Sigmoid colon (tissue), 7 donors: ENCODE results near the gene ERCC6L2. TPM values are rescaled to one million over a fixed set of nuclear protein-coding genes. Genes with fewer than 3 reads are reported as not detected.

Source experiments
- DNase-seq: peaks from one replicate; pipeline ENCODE4 v3.0.0-alpha.2; 2019
- H3K27ac ChIP-seq, 4 donors: fragments of 200-600 bp; sonication (generic); one replicate each; pipeline ENCODE4 v1.5.1; 2016 to 2019; ENCODE audit warnings: mild to moderate bottlenecking in 1 of 4
- H3K27me3 ChIP-seq, 3 donors: fragments of 200-600 bp; sonication (generic); one replicate each; pipeline ENCODE4 v1.5.1; 2019; ENCODE audit warnings: mild to moderate bottlenecking in 1 of 3
- H3K36me3 ChIP-seq, 4 donors: fragments of 200-600 bp; sonication (generic); one replicate each; pipeline ENCODE4 v1.5.1; 2016 to 2019
- H3K4me1 ChIP-seq, 4 donors: fragments of 200-600 bp; sonication (generic); one replicate each; pipeline ENCODE4 v1.5.1; 2017 to 2019
- H3K4me3 ChIP-seq, 4 donors: fragments of 200-600 bp; sonication (generic); one replicate each; pipeline ENCODE4 v1.5.1; 2017 to 2019; ENCODE audit warnings: mild to moderate bottlenecking in 2 of 4, moderate library complexity in 1 of 4
- H3K9me3 ChIP-seq, 4 donors: fragments of 200-600 bp in 3 of 4; sonication (generic) in 3 of 4; one replicate each; pipeline versions ENCODE4 v1.5.1 to v1.6.1; 2013 to 2019
- EP300 ChIP-seq, 4 donors: sonication (generic); formaldehyde crosslinking; IDR thresholded peaks; one replicate each; pipeline ENCODE4 v1.6.1; 2017; ENCODE audit warnings: antibody characterized with exemption in 4 of 4
- POLR2A ChIP-seq, 2 donors: fragments of 450-650 bp; IDR thresholded peaks; one replicate each; pipeline ENCODE4 v1.6.1; 2016; ENCODE audit warnings: antibody characterized with exemption in 2 of 2, mild to moderate bottlenecking in 2 of 2, moderate library complexity in 2 of 2
- POLR2AphosphoS5 ChIP-seq, 4 donors: sonication (generic); formaldehyde crosslinking; IDR thresholded peaks; one replicate each; pipeline ENCODE4 v1.6.1; 2017; ENCODE audit warnings: antibody characterized with exemption in 4 of 4
- WGBS, 2 donors: extraction: QIAGEN DNeasy Blood & Tissue Kit; methylation state at CpG; one replicate each; pipeline ENCODE4 v1.1.7; 2013; 5-methylcytosine and 5-hydroxymethylcytosine counted together
- intact Hi-C: fragments of 100-400 bp; cut with DNase I; formaldehyde crosslinking; loops from one replicate; pipeline ENCODE4 v1.15.1; 2023
- polyA plus RNA-seq, 3 donors: library from polyadenylated mRNA; stranded (reverse); fragments of 200-250 nt; gene quantifications; one replicate each; pipeline ENCODE4 v1.2.3, GENCODE V29; 2013
- total RNA-seq, 4 donors: library from RNA; depleted of rRNA; stranded (reverse); fragments of >200 nt; gene quantifications; one replicate each; pipeline ENCODE4 v1.1.0, GENCODE V29; 2016
- TF ChIP-seq, protein P1 (sequence below), 4 experiments: fragments of 450-650 bp in 3 of 4; fragments of 200-600 bp in 1 of 4; IDR thresholded peaks; one replicate each; pipeline ENCODE4 v1.5.1; 2016 to 2019; ENCODE audit warnings: antibody characterized with exemption in 4 of 4, mild to moderate bottlenecking in 3 of 4, moderate library complexity in 2 of 4
- donor health status: healthy with polysubstance abuse.
- donor health status: Bipolar disorder and iron deficiency.
- donor health status: healthy.

Gene ERCC6L2
- total and polyA plus RNA-seq, 7 donors = 4.2 to 130 (median 69.2) TPM

DNA sequence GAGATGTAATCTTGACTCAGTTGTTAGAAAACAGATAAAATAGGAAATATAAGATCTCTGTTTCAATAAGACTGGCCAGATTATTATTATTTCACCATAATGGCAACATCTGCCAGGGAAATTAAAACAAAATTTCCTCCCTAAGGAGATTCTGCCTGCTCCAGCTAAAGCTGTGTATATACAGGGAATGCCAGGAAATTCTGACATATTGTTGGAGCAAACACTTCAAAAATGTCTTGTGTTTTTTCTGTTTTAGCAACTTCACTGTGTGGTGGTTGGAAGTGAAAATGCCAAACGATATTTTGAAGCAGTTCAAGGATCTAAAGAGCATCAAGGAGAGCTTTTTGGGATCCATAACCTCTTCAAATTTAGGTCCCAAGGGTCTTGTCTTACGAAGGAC is 90.8 kb downstream of the ERCC6L2 start:
- TF ChIP-seq EP300 (IDR thresholded peaks at IDR 0.05) = no peak
- no peak for TF ChIP-seq POLR2A (IDR thresholded peaks at IDR 0.05)
- TF ChIP-seq, protein P1, sequence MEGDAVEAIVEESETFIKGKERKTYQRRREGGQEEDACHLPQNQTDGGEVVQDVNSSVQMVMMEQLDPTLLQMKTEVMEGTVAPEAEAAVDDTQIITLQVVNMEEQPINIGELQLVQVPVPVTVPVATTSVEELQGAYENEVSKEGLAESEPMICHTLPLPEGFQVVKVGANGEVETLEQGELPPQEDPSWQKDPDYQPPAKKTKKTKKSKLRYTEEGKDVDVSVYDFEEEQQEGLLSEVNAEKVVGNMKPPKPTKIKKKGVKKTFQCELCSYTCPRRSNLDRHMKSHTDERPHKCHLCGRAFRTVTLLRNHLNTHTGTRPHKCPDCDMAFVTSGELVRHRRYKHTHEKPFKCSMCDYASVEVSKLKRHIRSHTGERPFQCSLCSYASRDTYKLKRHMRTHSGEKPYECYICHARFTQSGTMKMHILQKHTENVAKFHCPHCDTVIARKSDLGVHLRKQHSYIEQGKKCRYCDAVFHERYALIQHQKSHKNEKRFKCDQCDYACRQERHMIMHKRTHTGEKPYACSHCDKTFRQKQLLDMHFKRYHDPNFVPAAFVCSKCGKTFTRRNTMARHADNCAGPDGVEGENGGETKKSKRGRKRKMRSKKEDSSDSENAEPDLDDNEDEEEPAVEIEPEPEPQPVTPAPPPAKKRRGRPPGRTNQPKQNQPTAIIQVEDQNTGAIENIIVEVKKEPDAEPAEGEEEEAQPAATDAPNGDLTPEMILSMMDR (IDR thresholded peaks at IDR 0.05) = no peak
- TF ChIP-seq POLR2AphosphoS5 (IDR thresholded peaks at IDR 0.05) = no peak
- 73 to 80% methylated on average over 2 of the region's 2 CpGs for WGBS, 2 donors
- Histone ChIP-seq H3K4me1 (peaks cover 0 to 21% (median 1%) of the 10 kb centered on the region in 4 donors), H3K27me3 (no peaks in the 10 kb centered on the region), H3K36me3 (peaks cover 0 to 12% (median 0%) of the 10 kb centered on the region in 4 donors), H3K9me3 (no peaks in the 10 kb centered on the region), H3K4me3 (no peak overlapping the region), H3K27ac (peak overlapping the region in 1 of 4 donors; percentile 18)
- intact Hi-C loops = no loop called here
- DNase-seq = no peak

DNA sequence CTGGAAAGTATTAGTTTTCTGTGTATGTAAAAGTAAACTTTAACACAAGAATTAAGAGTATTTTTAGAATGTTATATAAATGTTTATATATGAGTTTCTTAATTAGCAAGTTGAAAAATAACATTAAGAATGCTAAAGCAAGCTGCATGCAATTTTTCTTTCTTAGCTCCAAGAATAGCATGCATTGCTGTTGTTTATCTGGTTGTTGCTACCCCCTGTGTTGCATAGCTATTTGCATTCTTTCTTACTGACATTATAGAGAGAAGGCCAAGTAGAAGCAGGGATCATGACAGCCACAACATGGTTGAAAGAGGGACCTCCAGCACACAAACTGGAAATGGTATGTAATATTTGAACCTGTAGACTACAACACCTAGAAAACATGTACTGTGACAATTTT is 94.8 kb downstream of the ERCC6L2 start:
- no peak for TF ChIP-seq POLR2AphosphoS5 (IDR thresholded peaks at IDR 0.05)
- TF ChIP-seq, protein P1 (IDR thresholded peaks at IDR 0.05) = no peak
- no peak for TF ChIP-seq EP300 (IDR thresholded peaks at IDR 0.05)
- TF ChIP-seq POLR2A (IDR thresholded peaks at IDR 0.05) = no peak
- H3K27me3 ChIP-seq = no peaks in the 10 kb centered on the region
- intact Hi-C loops = no loop called here

DNA sequence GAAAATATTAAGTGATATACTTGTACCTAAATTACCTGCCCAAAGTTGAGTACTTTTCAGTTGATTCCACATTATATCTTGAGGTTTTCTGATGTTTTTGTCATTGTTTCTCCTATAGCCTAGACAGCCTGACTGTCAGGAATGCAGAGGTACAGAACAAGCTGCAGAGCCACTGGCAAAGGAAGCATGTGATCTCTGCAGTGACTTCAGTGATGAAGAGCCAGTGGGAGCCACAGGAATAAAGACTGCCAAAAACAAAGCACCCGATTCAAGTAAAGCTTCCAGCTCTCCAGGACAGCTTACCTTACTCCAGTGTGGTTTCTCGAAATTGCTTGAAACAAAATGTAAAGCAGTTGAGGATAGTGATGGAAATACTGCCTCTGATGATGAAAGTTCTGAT is 96.3 kb downstream of the ERCC6L2 start:
- H3K27me3 ChIP-seq = no peaks in the 10 kb centered on the region
- H3K27ac ChIP-seq = no peak overlapping the region
- H3K4me3 ChIP-seq = no peak overlapping the region
- intact Hi-C loops = no loop called here
- H3K4me1 ChIP-seq = peaks cover 0 to under 1% (median 0%) of the 10 kb centered on the region in 4 donors
- H3K9me3 ChIP-seq = no peaks in the 10 kb centered on the region
- WGBS, 2 donors = 85 to 90% methylated on average over 2 of the region's 2 CpGs
- H3K36me3 ChIP-seq = peaks cover 0 to 37% (median 5%) of the 10 kb centered on the region in 4 donors
- TF ChIP-seq, protein P1 (IDR thresholded peaks at IDR 0.05) = no peak
- TF ChIP-seq POLR2A (IDR thresholded peaks at IDR 0.05) (no peak), POLR2AphosphoS5 (IDR thresholded peaks at IDR 0.05) (no peak), EP300 (IDR thresholded peaks at IDR 0.05) (no peak)
- DNase-seq = no peak

More for the DNA sequence above, 94.8 kb downstream of the ERCC6L2 start:
- Histone ChIP-seq H3K36me3 (peaks cover 0 to 38% (median 5%) of the 10 kb centered on the region in 4 donors), H3K4me1 (peaks cover 0 to 13% (median 1%) of the 10 kb centered on the region in 4 donors), H3K27ac (no peak overlapping the region), H3K9me3 (no peaks in the 10 kb centered on the region), H3K4me3 (no peak overlapping the region)
- no peak for DNase-seq

DNA sequence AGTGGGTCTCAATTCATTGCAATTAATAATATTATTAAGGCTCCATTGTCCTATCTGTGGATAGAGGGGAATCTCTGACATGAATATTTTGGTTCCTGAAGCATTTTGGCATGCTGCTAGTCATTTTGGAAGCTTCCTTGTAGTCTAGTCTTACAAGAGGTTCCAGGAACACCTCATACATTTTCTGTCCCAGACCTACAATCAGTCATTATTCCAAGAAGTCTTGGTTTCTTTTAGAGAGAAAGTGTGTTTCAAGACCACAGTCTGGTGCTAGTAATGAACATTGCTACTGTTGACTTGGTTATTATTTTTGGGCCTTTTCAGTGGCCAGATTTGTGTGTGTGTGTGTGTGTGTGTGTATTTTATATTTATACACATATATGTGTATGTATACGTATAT is 98.9 kb downstream of the ERCC6L2 start:
- no peak for TF ChIP-seq EP300 (IDR thresholded peaks at IDR 0.05)
- TF ChIP-seq, protein P1 (IDR thresholded peaks at IDR 0.05) = no peak
- no peak for TF ChIP-seq POLR2AphosphoS5 (IDR thresholded peaks at IDR 0.05)
- no peak for TF ChIP-seq POLR2A (IDR thresholded peaks at IDR 0.05)
- peaks cover 0 to 36% (median 5%) of the 10 kb centered on the region in 4 donors for H3K36me3 ChIP-seq
- intact Hi-C loops = no loop called here
- WGBS, 2 donors = 94% methylated on average over 1 of the region's 1 CpG
- no peaks in the 10 kb centered on the region for H3K27me3 ChIP-seq
- peaks cover 0 to 6% (median 0%) of the 10 kb centered on the region in 4 donors for H3K4me1 ChIP-seq
- H3K4me3 ChIP-seq = no peak overlapping the region
- H3K27ac ChIP-seq = no peak overlapping the region
- no peak for DNase-seq
- no peaks in the 10 kb centered on the region for H3K9me3 ChIP-seq

DNA sequence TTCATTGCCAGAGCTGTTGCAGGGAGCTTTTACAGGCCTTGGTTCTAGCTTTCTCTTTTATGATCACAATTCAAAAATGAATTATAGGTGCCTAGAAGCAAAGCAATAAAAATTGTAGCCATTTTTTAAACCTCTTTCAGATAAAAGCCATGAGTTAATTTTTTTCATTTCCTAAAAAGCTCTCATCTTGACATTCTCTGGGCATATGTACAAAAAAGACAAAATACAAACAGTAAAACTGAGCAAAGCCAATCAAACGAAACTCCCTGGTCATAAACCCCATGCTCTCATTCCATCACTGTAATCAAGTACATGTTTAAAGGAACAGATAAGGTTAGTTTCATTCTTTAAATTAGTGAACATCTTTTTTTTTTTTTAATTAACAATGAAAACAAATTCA is 101.9 kb downstream of the ERCC6L2 start:
- H3K27ac ChIP-seq = no peak overlapping the region
- intact Hi-C loops = no loop called here
- WGBS, 2 donors = 15 to 48% methylated on average over 1 of the region's 1 CpG
- no peaks in the 10 kb centered on the region for H3K27me3 ChIP-seq
- no peak for DNase-seq
- H3K9me3 ChIP-seq = no peaks in the 10 kb centered on the region
- H3K36me3 ChIP-seq = peaks cover 0 to 38% (median 3%) of the 10 kb centered on the region in 4 donors
- H3K4me3 ChIP-seq = no peak overlapping the region
- H3K4me1 ChIP-seq = peaks cover 0 to 6% (median 0%) of the 10 kb centered on the region in 4 donors
- TF ChIP-seq, protein P1 (IDR thresholded peaks at IDR 0.05) = no peak
- peak in 1 of 4 donors; percentile 11 for TF ChIP-seq POLR2AphosphoS5 (IDR thresholded peaks at IDR 0.05)
